ENCODE results near the gene G3BP1.

DNA sequence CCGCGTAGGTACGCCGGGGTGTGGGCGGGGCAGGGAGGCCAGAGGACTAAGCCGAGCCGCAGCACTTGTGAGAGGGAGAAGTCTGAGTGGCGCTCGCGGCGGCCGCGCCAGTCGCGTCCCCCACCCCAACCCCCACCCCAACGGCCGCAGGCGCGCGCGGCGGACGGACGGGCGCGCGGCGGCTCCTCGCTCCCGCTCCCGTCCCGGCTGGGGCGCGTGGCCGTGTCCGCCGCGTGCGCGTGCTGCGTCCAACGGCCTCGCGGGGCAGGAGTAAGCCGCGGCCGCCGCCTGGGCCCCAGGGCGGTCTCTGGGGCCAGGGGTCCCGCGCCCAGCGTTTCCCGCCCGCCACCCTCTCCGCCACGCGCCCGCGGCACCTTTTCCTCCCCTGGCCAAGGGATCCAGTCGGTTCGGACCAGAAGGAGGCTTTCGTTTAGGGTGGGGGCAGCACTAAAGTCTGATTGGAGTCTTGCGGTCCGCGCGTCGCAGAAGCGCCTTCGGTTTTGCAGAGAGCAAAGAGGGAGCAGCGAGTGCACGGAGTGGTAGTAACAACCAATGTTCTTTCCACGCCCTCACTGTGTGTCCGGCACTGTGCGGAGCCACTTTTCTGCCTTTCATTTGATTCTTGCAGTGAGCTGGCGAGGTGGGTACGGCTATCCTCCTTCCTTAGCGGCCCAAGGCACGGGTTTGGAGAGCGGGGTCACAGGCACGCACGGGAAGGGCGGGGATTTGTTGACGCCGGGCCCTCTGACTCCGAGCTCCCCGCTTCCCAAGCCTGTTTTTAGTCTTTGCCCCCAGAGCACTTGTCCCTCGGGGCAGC lies 483 bp downstream of the G3BP1 start:
- TF ChIP-seq, protein P1, sequence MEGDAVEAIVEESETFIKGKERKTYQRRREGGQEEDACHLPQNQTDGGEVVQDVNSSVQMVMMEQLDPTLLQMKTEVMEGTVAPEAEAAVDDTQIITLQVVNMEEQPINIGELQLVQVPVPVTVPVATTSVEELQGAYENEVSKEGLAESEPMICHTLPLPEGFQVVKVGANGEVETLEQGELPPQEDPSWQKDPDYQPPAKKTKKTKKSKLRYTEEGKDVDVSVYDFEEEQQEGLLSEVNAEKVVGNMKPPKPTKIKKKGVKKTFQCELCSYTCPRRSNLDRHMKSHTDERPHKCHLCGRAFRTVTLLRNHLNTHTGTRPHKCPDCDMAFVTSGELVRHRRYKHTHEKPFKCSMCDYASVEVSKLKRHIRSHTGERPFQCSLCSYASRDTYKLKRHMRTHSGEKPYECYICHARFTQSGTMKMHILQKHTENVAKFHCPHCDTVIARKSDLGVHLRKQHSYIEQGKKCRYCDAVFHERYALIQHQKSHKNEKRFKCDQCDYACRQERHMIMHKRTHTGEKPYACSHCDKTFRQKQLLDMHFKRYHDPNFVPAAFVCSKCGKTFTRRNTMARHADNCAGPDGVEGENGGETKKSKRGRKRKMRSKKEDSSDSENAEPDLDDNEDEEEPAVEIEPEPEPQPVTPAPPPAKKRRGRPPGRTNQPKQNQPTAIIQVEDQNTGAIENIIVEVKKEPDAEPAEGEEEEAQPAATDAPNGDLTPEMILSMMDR (conservative IDR thresholded peaks at IDR 0.05 in 1 of 2, IDR thresholded peaks at IDR 0.05 in 1 of 2; ENCODE audit: low read depth in 1 of 2, low read length in 2 of 2) = no peak
- TF ChIP-seq EZH2 (IDR thresholded peaks at IDR 0.05; ENCODE audit: low read length, missing control alignments) = no peak
